HuH-7.5 (cell line): ENCODE measurements around the gene POR.
"Not testable (repeated sequence)": the region's sequence is repeated elsewhere in the genome, so short reads cannot be mapped to it uniquely, and the experiment has no call there.

Source experiments
- DNase-seq: peaks from one replicate; pipeline ENCODE4 v3.0.0; 2011; ENCODE audit warnings: low spot score

Gene POR

GRCh38 chr7:75885036-75885435, 29.9 kb upstream of the POR start:
- DNase-seq, result no peak

GRCh38 chr7:75887669-75888369, 27.1 kb upstream of the POR start:
- no peak for DNase-seq

- DNase-seq, result no peak
These were observed 26.3 kb upstream of the POR start for GRCh38 chr7:75888464-75889222.

GRCh38 chr7:75889223-75889825, 25.6 kb upstream of the POR start:
- DNase-seq, result no peak

- no peak for DNase-seq
These were observed 25.1 kb upstream of the POR start for GRCh38 chr7:75889826-75890225.

GRCh38 chr7:75891237-75891636, 23.7 kb upstream of the POR start:
- not testable (repeated sequence) for DNase-seq

GRCh38 chr7:75891815-75892411, 23.0 kb upstream of the POR start:
- no peak for DNase-seq

GRCh38 chr7:75892634-75893272, 22.2 kb upstream of the POR start:
- no peak for DNase-seq

- DNase-seq, result no peak
These were observed 18.1 kb upstream of the POR start for GRCh38 chr7:75896803-75897327.

- no peak for DNase-seq
These were observed 14.2 kb upstream of the POR start for GRCh38 chr7:75900617-75901315.

- DNase-seq, result no peak
These were observed 9.0 kb upstream of the POR start for GRCh38 chr7:75905785-75906604.

GRCh38 chr7:75906991-75907667, 7.8 kb upstream of the POR start:
- DNase-seq, result no peak

GRCh38 chr7:75907668-75908039, 7.3 kb upstream of the POR start:
- DNase-seq, result not testable (repeated sequence)

- DNase-seq, result no peak
These were observed 5.3 kb upstream of the POR start for GRCh38 chr7:75909521-75910132.

GRCh38 chr7:75911186-75911585, 3.8 kb upstream of the POR start:
- DNase-seq, result not testable (repeated sequence)

GRCh38 chr7:75913437-75913836, 1.5 kb upstream of the POR start:
- no peak for DNase-seq

- no peak for DNase-seq
These were observed 743 bp upstream of the POR start for GRCh38 chr7:75914169-75914654.

- no peak for DNase-seq
These were observed 631 bp downstream of the POR start for GRCh38 chr7:75915416-75916156.

- DNase-seq, result no peak
These were observed 1.3 kb downstream of the POR start for GRCh38 chr7:75916259-75916658.
